HEK293 (cell line): ENCODE measurements around the gene CAMK2D.

Experiments used
- CTCF ChIP-seq: fragments of 450-650 bp; formaldehyde crosslinking; IDR thresholded peaks from 2 replicates; pipeline ENCODE4 v1.5.1; 2016; ENCODE audit warnings: missing biosample characterization, missing genetic modification characterization
- PBX3 ChIP-seq: sonication (generic); formaldehyde crosslinking; IDR thresholded peaks from 2 replicates; pipeline ENCODE4 v1.8.1; 2022; ENCODE audit warnings: mild to moderate bottlenecking, moderate library complexity, missing genetic modification reagents
- REST ChIP-seq: fragments of 450-650 bp; formaldehyde crosslinking; IDR thresholded peaks from 2 replicates; pipeline ENCODE4 v1.5.1; 2016; ENCODE audit warnings: missing biosample characterization, missing genetic modification characterization
- ZNF133 ChIP-seq: fragments of 450-650 bp; formaldehyde crosslinking; IDR thresholded peaks from 2 replicates; pipeline ENCODE4 v1.5.1; 2016; ENCODE audit warnings: missing biosample characterization, missing genetic modification characterization
- ZNF19 ChIP-seq: fragments of 450-650 bp; formaldehyde crosslinking; IDR thresholded peaks from 2 replicates; pipeline ENCODE4; 2016; ENCODE audit warnings: missing biosample characterization, missing genetic modification characterization, low read depth
- ZNF280C ChIP-seq: fragments of 450-650 bp; formaldehyde crosslinking; IDR thresholded peaks from 2 replicates; pipeline ENCODE4 v1.5.1; 2016; ENCODE audit warnings: missing biosample characterization, missing genetic modification characterization
- ZNF580 ChIP-seq: fragments of 450-650 bp; formaldehyde crosslinking; IDR thresholded peaks from 2 replicates; pipeline ENCODE4 v1.5.1; 2016; ENCODE audit warnings: missing biosample characterization, missing genetic modification characterization
- ZNF660 ChIP-seq: fragments of 450-650 bp; IDR thresholded peaks from 2 replicates; pipeline ENCODE4 v1.5.1; 2018; ENCODE audit warnings: missing biosample characterization, mild to moderate bottlenecking, missing genetic modification characterization
- ZNF792 ChIP-seq: fragments of 450-650 bp; formaldehyde crosslinking; IDR thresholded peaks from 2 replicates; pipeline ENCODE4 v1.5.1; 2016; ENCODE audit warnings: missing biosample characterization, missing genetic modification characterization

- TF ChIP-seq ZNF280C (tag by site-specific recombination) (no peak), ZNF792 (tag by site-specific recombination) (no peak), ZNF19 (tag by site-specific recombination) (no peak), REST (tag by site-specific recombination) (no peak), CTCF (tag by site-specific recombination) (no peak), PBX3 (no peak), ZNF660 (no peak), ZNF580 (no peak), ZNF133 (tag by site-specific recombination) (no peak)
These were observed 24.2 kb upstream of the CAMK2D start for GRCh38 chr4:113785781-113786180.
